Kidney tubule cell (primary cell): Measurements from ENCODE around the gene SLC30A2.
"Not testable (repeated sequence)": the region's sequence is repeated elsewhere in the genome, so short reads cannot be mapped to it uniquely, and the experiment has no call there.

Source experiments
- DNase-seq: peaks from one replicate; pipeline ENCODE4 v3.0.0-alpha.2; 2018; ENCODE audit warnings: low spot score

SLC30A2 gene

GRCh38 chr1:26045722-26046245 lies at the start of gene SLC30A2:
SLC30A2 (minus strand) TSS chr1:26046118; CDS start chr1:26045896, 222 bp downstream.
- no peak for DNase-seq

- DNase-seq = peak; percentile 39
Observed at GRCh38 chr1:26094677-26095383, 48.9 kb upstream of the SLC30A2 start.

- peak; percentile 13 for DNase-seq
Observed at GRCh38 chr1:26094076-26094669, 48.3 kb upstream of the SLC30A2 start.

- DNase-seq = not testable (repeated sequence)
Observed at GRCh38 chr1:26093569-26093968, 47.7 kb upstream of the SLC30A2 start.

GRCh38 chr1:26092422-26092821 lies 46.5 kb upstream of the SLC30A2 start:
- DNase-seq = no peak

- DNase-seq = no peak
Observed at GRCh38 chr1:26090893-26091292, 45.0 kb upstream of the SLC30A2 start.

- DNase-seq = no peak
Observed at GRCh38 chr1:26089125-26089524, 43.2 kb upstream of the SLC30A2 start.

GRCh38 chr1:26084844-26085243 lies 38.9 kb upstream of the SLC30A2 start:
- DNase-seq = no peak

GRCh38 chr1:26084091-26084561 lies 38.2 kb upstream of the SLC30A2 start:
- no peak for DNase-seq

- DNase-seq = peak; percentile 19
Observed at GRCh38 chr1:26083208-26083607, 37.3 kb upstream of the SLC30A2 start.

GRCh38 chr1:26082020-26082350 lies 36.1 kb upstream of the SLC30A2 start:
- no peak for DNase-seq

- DNase-seq = no peak
Observed at GRCh38 chr1:26081267-26082019, 35.5 kb upstream of the SLC30A2 start.

- DNase-seq = no peak
Observed at GRCh38 chr1:26079960-26080814, 34.3 kb upstream of the SLC30A2 start.

GRCh38 chr1:26079178-26079563 lies 33.3 kb upstream of the SLC30A2 start:
- DNase-seq = no peak

GRCh38 chr1:26078286-26079177 lies 32.6 kb upstream of the SLC30A2 start:
- DNase-seq = no peak

GRCh38 chr1:26077524-26077923 lies 31.6 kb upstream of the SLC30A2 start:
- no peak for DNase-seq

- no peak for DNase-seq
Observed at GRCh38 chr1:26075421-26076144, 29.7 kb upstream of the SLC30A2 start.

- DNase-seq = peak; percentile 17
Observed at GRCh38 chr1:26072305-26072704, 26.4 kb upstream of the SLC30A2 start.

GRCh38 chr1:26070963-26071342 lies 25.0 kb upstream of the SLC30A2 start:
- no peak for DNase-seq

GRCh38 chr1:26070296-26070962 lies 24.5 kb upstream of the SLC30A2 start:
- DNase-seq = peak; percentile 10
